Fibroblast of villous mesenchyme (primary cell): ENCODE results near the gene ARMC7. TPM values are rescaled to one million over a fixed set of nuclear protein-coding genes. Genes with fewer than 3 reads are reported as not detected.
"Not testable (repeated sequence)": the region's sequence is repeated elsewhere in the genome, so short reads cannot be mapped to it uniquely, and the experiment has no call there.

Experiments used
- DNase-seq: peaks from one replicate; pipeline ENCODE4 v3.0.0-alpha.2; 2010; ENCODE audit warnings: low read depth
- H3K4me3 ChIP-seq: 2 replicates; pipeline ENCODE4 v1.5.1; 2011; ENCODE audit warnings: low read depth, mild to moderate bottlenecking, low read length
- CTCF ChIP-seq: IDR thresholded peaks from 2 replicates; pipeline ENCODE4 v1.5.1; 2012; ENCODE audit warnings: low read depth, mild to moderate bottlenecking, low read length; ENCODE audit not compliant: insufficient read depth
- total RNA-seq: library from RNA; depleted of rRNA; stranded (reverse); fragments of >200 nt; gene quantifications from 2 replicates; pipeline ENCODE4 v1.2.3, GENCODE V29; 2012

The ARMC7 gene
- total RNA-seq, 1 donor: 3.0 TPM

GRCh38 chr17:75130632-75131277 is 21.0 kb downstream of the ARMC7 start:
- TF ChIP-seq CTCF: peak; percentile 67
- peak overlapping the region; percentile 83 for H3K4me3 ChIP-seq
- peak; percentile 66 for DNase-seq

GRCh38 chr17:75131278-75132017 is 21.7 kb downstream of the ARMC7 start, which contains the start of gene NT5C:
Gene NT5C, minus strand, starts transcription at chr17:75131742. Its CDS starts 35 bp downstream, at chr17:75131707.
- TF ChIP-seq CTCF: peak; percentile 68
- peak; percentile 80 for DNase-seq
- H3K4me3 ChIP-seq: peak within 1 kb of the TSS; percentile 83

- peak overlapping the region; percentile 83 for H3K4me3 ChIP-seq
Observed at GRCh38 chr17:75132018-75133000, 22.5 kb downstream of the ARMC7 start.

GRCh38 chr17:75133001-75133400 is 23.2 kb downstream of the ARMC7 start:
- H3K4me3 ChIP-seq: no peak overlapping the region
- no peak for TF ChIP-seq CTCF
- DNase-seq: no peak

More at GRCh38 chr17:75132018-75133000, 22.5 kb downstream of the ARMC7 start:
- not testable (repeated sequence) for DNase-seq

GRCh38 chr17:75133607-75134347 is 24.0 kb downstream of the ARMC7 start:
- not testable (repeated sequence) for H3K4me3 ChIP-seq, DNase-seq

GRCh38 chr17:75135452-75135851 is 25.7 kb downstream of the ARMC7 start:
- TF ChIP-seq CTCF: no peak
- H3K4me3 ChIP-seq: no peak overlapping the region
- no peak for DNase-seq

GRCh38 chr17:75135946-75136345 is 26.2 kb downstream of the ARMC7 start:
- TF ChIP-seq CTCF: no peak
- no peak for DNase-seq
- H3K4me3 ChIP-seq: no peak overlapping the region

GRCh38 chr17:75137762-75138161 is 28.0 kb downstream of the ARMC7 start:
- not testable (repeated sequence) for DNase-seq

More at GRCh38 chr17:75137762-75138161, 28.0 kb downstream of the ARMC7 start:
- H3K4me3 ChIP-seq: not testable (repeated sequence)
